Hepatocyte (in vitro differentiated cells): Measurements from ENCODE around the gene DYRK3. TPM values are rescaled to one million over a fixed set of nuclear protein-coding genes. Genes with fewer than 3 reads are reported as not detected.
A peak's percentile ranks its signal among the peaks of the same experiment; 100 is the strongest.

ENCODE experiments used
- DNase-seq: peaks from one replicate; pipeline ENCODE4 v3.0.0-alpha.2; 2016; ENCODE audit warnings: low spot score
- H2AFZ ChIP-seq: fragments of 200-600 bp; sonication (generic); 2 replicates; pipeline ENCODE4 v1.6.0; 2016; ENCODE audit warnings: antibody characterized with exemption, mild to moderate bottlenecking
- H3K27ac ChIP-seq: fragments of 200-600 bp; sonication (generic); 2 replicates; pipeline ENCODE4 v1.5.1; 2016; ENCODE audit warnings: mild to moderate bottlenecking
- H3K27me3 ChIP-seq: fragments of 200-600 bp; sonication (generic); 2 replicates; pipeline ENCODE4 v1.6.1; 2016
- H3K36me3 ChIP-seq: fragments of 200-600 bp; sonication (generic); replicated peaks from 2 replicates; pipeline ENCODE4 v1.5.1; 2016; ENCODE audit warnings: low read depth; ENCODE audit not compliant: insufficient read depth
- H3K4me1 ChIP-seq: fragments of 200-600 bp; sonication (generic); 2 replicates; pipeline ENCODE4 v1.5.1; 2016; ENCODE audit warnings: mild to moderate bottlenecking, moderate library complexity; ENCODE audit not compliant: insufficient read depth
- H3K4me2 ChIP-seq: fragments of 200-600 bp; sonication (generic); 2 replicates; pipeline ENCODE4 v1.6.0; 2016
- H3K4me3 ChIP-seq: fragments of 200-600 bp; sonication (generic); 2 replicates; pipeline ENCODE4 v1.5.1; 2016; ENCODE audit warnings: mild to moderate bottlenecking
- H3K79me2 ChIP-seq: fragments of 200-600 bp; sonication (generic); 2 replicates; pipeline ENCODE4 v1.6.0; 2017; ENCODE audit warnings: mild to moderate bottlenecking
- H3K9me2 ChIP-seq: fragments of 200-600 bp; sonication (generic); replicated peaks from 2 replicates; pipeline ENCODE4 v1.6.0; 2017; ENCODE audit warnings: mild to moderate bottlenecking; ENCODE audit not compliant: insufficient read depth
- H3K9me3 ChIP-seq: fragments of 200-600 bp; sonication (generic); 2 replicates; pipeline ENCODE4 v1.5.1; 2016; ENCODE audit warnings: low read depth, mild to moderate bottlenecking
- H4K20me1 ChIP-seq: fragments of 200-600 bp; sonication (generic); 2 replicates; pipeline ENCODE4 v1.6.0; 2016; ENCODE audit warnings: mild to moderate bottlenecking; ENCODE audit not compliant: insufficient read depth, poor library complexity, severe bottlenecking
- EZH2 ChIP-seq: fragments of 200-600 bp; sonication (generic); IDR thresholded peaks from 2 replicates; pipeline ENCODE4 v1.6.1; 2016; ENCODE audit warnings: antibody characterized with exemption, mild to moderate bottlenecking, borderline replicate concordance
- EZH2phosphoT487 ChIP-seq: fragments of 200-600 bp; sonication (generic); IDR thresholded peaks from one replicate; pipeline ENCODE4 v1.6.1; 2018; ENCODE audit warnings: antibody characterized with exemption, mild to moderate bottlenecking, low read depth, moderate library complexity; ENCODE audit not compliant: unreplicated experiment, severe bottlenecking
- WGBS: methylation state at CpG from one replicate; pipeline ENCODE4 v1.1.6; 2016; ENCODE audit warnings: low lambda C conversion rate; ENCODE audit errors: missing lambda C conversion rate; 5-methylcytosine and 5-hydroxymethylcytosine counted together
- polyA plus RNA-seq: library from polyadenylated mRNA; unstranded; fragments of >200 nt; fragmentation: Nextera tagmentation; extraction: Ambion mirVana; gene quantifications from 2 replicates; pipeline ENCODE4 v1.2.1, GENCODE V29; 2016
- total RNA-seq: library from RNA; depleted of rRNA; stranded (reverse); fragments of >200 nt; gene quantifications from 2 replicates; pipeline ENCODE4 v1.2.3, GENCODE V29; 2014
- TF ChIP-seq, protein P1 (sequence below): fragments of 200-600 bp; sonication (generic); IDR thresholded peaks from 2 replicates; pipeline ENCODE4 v1.5.1; 2016; ENCODE audit warnings: antibody characterized with exemption, mild to moderate bottlenecking; ENCODE audit not compliant: poor library complexity

Gene DYRK3
- total and polyA plus RNA-seq, 2 experiments from 2014 or later, result 5.8 to 6.2 TPM

DNA sequence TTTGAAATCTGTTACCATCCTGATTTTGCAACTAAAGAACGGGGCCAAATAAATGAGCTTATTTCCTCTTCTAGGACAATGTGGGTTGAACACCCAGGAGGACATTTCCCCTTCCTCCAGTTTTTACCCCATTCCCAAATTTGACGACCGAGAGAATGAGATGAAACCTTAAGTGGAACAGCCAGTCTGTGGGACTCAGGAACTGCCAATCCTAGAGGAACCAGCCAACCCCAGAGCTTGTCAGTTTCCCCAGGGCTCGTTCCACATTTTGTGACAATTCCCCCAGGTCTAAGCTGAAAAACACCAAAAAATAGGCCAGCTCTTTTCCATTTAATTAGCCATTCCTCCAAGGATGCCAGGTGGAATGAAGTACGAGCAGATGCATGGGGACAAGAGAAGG is 28.0 kb downstream of the DYRK3 start:
- no peak overlapping the region for H3K4me2 ChIP-seq
- TF ChIP-seq, protein P1, sequence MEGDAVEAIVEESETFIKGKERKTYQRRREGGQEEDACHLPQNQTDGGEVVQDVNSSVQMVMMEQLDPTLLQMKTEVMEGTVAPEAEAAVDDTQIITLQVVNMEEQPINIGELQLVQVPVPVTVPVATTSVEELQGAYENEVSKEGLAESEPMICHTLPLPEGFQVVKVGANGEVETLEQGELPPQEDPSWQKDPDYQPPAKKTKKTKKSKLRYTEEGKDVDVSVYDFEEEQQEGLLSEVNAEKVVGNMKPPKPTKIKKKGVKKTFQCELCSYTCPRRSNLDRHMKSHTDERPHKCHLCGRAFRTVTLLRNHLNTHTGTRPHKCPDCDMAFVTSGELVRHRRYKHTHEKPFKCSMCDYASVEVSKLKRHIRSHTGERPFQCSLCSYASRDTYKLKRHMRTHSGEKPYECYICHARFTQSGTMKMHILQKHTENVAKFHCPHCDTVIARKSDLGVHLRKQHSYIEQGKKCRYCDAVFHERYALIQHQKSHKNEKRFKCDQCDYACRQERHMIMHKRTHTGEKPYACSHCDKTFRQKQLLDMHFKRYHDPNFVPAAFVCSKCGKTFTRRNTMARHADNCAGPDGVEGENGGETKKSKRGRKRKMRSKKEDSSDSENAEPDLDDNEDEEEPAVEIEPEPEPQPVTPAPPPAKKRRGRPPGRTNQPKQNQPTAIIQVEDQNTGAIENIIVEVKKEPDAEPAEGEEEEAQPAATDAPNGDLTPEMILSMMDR, result no peak
- TF ChIP-seq EZH2phosphoT487 (no peak), EZH2 (no peak)
- H4K20me1 ChIP-seq, result no peaks in the 10 kb centered on the region
- DNase-seq, result no peak
- no peak overlapping the region for H2AFZ ChIP-seq
- no peaks in the 10 kb centered on the region for H3K36me3 ChIP-seq
- no peak overlapping the region for H3K4me3 ChIP-seq
- no peaks in the 10 kb centered on the region for H3K79me2 ChIP-seq
- H3K9me3 ChIP-seq, result no peaks in the 10 kb centered on the region
- H3K27ac ChIP-seq, result no peak overlapping the region
- WGBS, result 78% methylated on average over 5 of the region's 5 CpGs
- H3K4me1 ChIP-seq, result peaks cover 4% of the 10 kb centered on the region
- peaks cover 21% of the 10 kb centered on the region for H3K27me3 ChIP-seq
- no peaks in the 10 kb centered on the region for H3K9me2 ChIP-seq

GRCh38 chr1:206663832-206664652 is 28.7 kb downstream of the DYRK3 start:
- DNase-seq, result peak; percentile 79
- H3K27me3 ChIP-seq, result peaks cover 21% of the 10 kb centered on the region
- H3K4me3 ChIP-seq, result no peak overlapping the region
- peak overlapping the region; percentile 73 for H3K4me2 ChIP-seq
- H4K20me1 ChIP-seq, result no peaks in the 10 kb centered on the region
- H3K27ac ChIP-seq, result no peak overlapping the region
- peaks cover 4% of the 10 kb centered on the region for H3K4me1 ChIP-seq
- TF ChIP-seq EZH2phosphoT487 (no peak), EZH2 (no peak)
- TF ChIP-seq, protein P1, result peak; percentile 89
- no peaks in the 10 kb centered on the region for H3K9me2 ChIP-seq
- no peaks in the 10 kb centered on the region for H3K36me3 ChIP-seq
- no peaks in the 10 kb centered on the region for H3K79me2 ChIP-seq
- WGBS, result 16% methylated on average over 20 of the region's 20 CpGs
- no peak overlapping the region for H2AFZ ChIP-seq
- no peaks in the 10 kb centered on the region for H3K9me3 ChIP-seq

- DNase-seq, result no peak
- H3K4me3 ChIP-seq, result no peak overlapping the region
- no peak overlapping the region for H3K27ac ChIP-seq
- H3K9me3 ChIP-seq, result no peaks in the 10 kb centered on the region
- no peak overlapping the region for H2AFZ ChIP-seq
- H3K9me2 ChIP-seq, result no peaks in the 10 kb centered on the region
- WGBS, result 69% methylated on average over 6 of the region's 6 CpGs
- H3K79me2 ChIP-seq, result no peaks in the 10 kb centered on the region
- H3K36me3 ChIP-seq, result no peaks in the 10 kb centered on the region
- H3K27me3 ChIP-seq, result peaks cover 21% of the 10 kb centered on the region
- H3K4me1 ChIP-seq, result peaks cover 4% of the 10 kb centered on the region
- H4K20me1 ChIP-seq, result no peaks in the 10 kb centered on the region
- no peak overlapping the region for H3K4me2 ChIP-seq
- no peak for TF ChIP-seq EZH2
- no peak for TF ChIP-seq EZH2phosphoT487
- TF ChIP-seq, protein P1, result no peak
Observed at GRCh38 chr1:206664740-206665139, 29.4 kb downstream of the DYRK3 start.
